ENCODE measurements around the gene LCN12.

LCN12 gene

GRCh38 chr9:136988872-136989271 lies 36.8 kb downstream of the LCN12 start:
- TF ChIP-seq, protein P1, sequence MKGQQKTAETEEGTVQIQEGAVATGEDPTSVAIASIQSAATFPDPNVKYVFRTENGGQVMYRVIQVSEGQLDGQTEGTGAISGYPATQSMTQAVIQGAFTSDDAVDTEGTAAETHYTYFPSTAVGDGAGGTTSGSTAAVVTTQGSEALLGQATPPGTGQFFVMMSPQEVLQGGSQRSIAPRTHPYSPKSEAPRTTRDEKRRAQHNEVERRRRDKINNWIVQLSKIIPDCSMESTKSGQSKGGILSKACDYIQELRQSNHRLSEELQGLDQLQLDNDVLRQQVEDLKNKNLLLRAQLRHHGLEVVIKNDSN (IDR thresholded peaks at IDR 0.05) = no peak
- no peak for TF ChIP-seq CEBPB (IDR thresholded peaks at IDR 0.05)
- no peak for TF ChIP-seq YY1 (IDR thresholded peaks at IDR 0.05; ENCODE audit: low read depth)
- TF ChIP-seq RAD21 (IDR thresholded peaks at IDR 0.05; ENCODE audit: low read depth) = no peak
- TF ChIP-seq EP300 (IDR thresholded peaks at IDR 0.05; ENCODE audit: borderline replicate concordance) = no peak
- no peak for TF ChIP-seq ZBTB7A (IDR thresholded peaks at IDR 0.05; ENCODE audit: low read depth)
- TF ChIP-seq TEAD4 (IDR thresholded peaks at IDR 0.05) = no peak
- TF ChIP-seq REST (IDR thresholded peaks at IDR 0.05; ENCODE audit: low read depth) = no peak
- no peak for TF ChIP-seq EGR1 (IDR thresholded peaks at IDR 0.05)
- TF ChIP-seq FOXM1 (IDR thresholded peaks at IDR 0.05; ENCODE audit: borderline replicate concordance, low read depth) = no peak
- TF ChIP-seq MAX (IDR thresholded peaks at IDR 0.05) = no peak
- TF ChIP-seq TCF12 (IDR thresholded peaks at IDR 0.05; ENCODE audit: low read depth) = no peak
- no peak for TF ChIP-seq TAF1 (IDR thresholded peaks at IDR 0.05; ENCODE audit: low read depth)
- TF ChIP-seq CREB1 (IDR thresholded peaks at IDR 0.05; ENCODE audit: low read depth) = no peak
- no peak for TF ChIP-seq NFIC (IDR thresholded peaks at IDR 0.05)

- peak; percentile 34; the same call in 1 of the 2 replicates for TF ChIP-seq TCF12 (IDR thresholded peaks at IDR 0.05; ENCODE audit: low read depth)
- TF ChIP-seq TEAD4 (IDR thresholded peaks at IDR 0.05) = no peak
- TF ChIP-seq CEBPB (IDR thresholded peaks at IDR 0.05) = no peak
- TF ChIP-seq NFIC (IDR thresholded peaks at IDR 0.05) = peak; percentile 46; the same call in 1 of the 2 replicates
- TF ChIP-seq, protein P1 (IDR thresholded peaks at IDR 0.05) = peak; percentile 9; the same call in 1 of the 2 replicates
These were observed 38.3 kb downstream of the LCN12 start for GRCh38 chr9:136990242-136990911.

DNA sequence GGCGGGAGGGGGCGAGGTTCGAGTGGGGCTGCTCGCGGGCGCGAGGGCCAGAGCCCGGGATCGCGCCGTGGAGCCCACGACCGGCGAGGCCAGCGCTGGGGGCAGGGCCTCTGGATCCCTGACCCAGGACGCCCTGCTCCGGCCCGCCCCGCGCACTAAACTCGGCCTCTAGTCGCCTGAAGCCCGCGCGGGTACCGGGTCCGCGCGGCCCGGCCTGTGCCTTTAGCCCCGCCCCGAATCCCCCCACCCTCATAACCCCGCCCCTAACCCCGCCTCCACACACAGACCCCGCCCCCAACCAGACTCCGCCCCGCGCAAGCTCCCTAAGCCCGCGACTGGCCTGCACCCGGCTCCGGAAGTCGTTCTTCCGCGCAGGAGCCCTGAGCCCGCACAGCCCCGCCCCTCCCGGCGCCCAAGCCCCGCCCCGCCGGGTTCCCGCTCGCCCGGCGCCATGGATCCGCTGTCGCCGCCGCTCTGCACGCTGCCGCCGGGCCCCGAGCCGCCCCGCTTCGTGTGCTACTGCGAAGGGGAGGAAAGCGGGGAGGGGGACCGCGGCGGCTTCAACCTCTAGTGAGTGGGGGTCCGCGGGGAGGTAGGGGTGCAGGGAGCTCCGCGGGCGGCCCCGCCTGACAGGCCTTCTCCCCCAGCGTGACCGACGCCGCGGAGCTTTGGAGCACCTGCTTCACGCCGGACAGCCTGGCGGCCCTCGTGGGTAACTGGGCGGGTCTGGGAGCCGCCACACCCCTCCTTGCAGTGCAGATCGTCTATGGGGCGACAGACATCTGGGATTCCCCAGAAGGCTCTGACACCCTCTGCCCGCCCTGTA lies 40.1 kb downstream of the LCN12 start, which contains the start of gene PAXX:
Gene PAXX, plus strand, starts transcription at position 430 of the 826 bp plus-strand sequence. Its CDS starts 22 bp downstream, at position 452.
- TF ChIP-seq TAF1 (IDR thresholded peaks at IDR 0.05; ENCODE audit: low read depth) = peak; percentile 8; the same call in 1 of the 2 replicates
- no peak for TF ChIP-seq CEBPB (IDR thresholded peaks at IDR 0.05)
- TF ChIP-seq MAX (IDR thresholded peaks at IDR 0.05) = peak; percentile 91
- TF ChIP-seq YY1 (IDR thresholded peaks at IDR 0.05; ENCODE audit: low read depth) = peak; percentile 77

- no peak for TF ChIP-seq EGR1 (IDR thresholded peaks at IDR 0.05)
- TF ChIP-seq, protein P1 (IDR thresholded peaks at IDR 0.05) = no peak
- no peak for TF ChIP-seq YY1 (IDR thresholded peaks at IDR 0.05; ENCODE audit: low read depth)
- TF ChIP-seq TCF12 (IDR thresholded peaks at IDR 0.05; ENCODE audit: low read depth) = no peak
These were observed 40.8 kb downstream of the LCN12 start for GRCh38 chr9:136992819-136993369.

DNA sequence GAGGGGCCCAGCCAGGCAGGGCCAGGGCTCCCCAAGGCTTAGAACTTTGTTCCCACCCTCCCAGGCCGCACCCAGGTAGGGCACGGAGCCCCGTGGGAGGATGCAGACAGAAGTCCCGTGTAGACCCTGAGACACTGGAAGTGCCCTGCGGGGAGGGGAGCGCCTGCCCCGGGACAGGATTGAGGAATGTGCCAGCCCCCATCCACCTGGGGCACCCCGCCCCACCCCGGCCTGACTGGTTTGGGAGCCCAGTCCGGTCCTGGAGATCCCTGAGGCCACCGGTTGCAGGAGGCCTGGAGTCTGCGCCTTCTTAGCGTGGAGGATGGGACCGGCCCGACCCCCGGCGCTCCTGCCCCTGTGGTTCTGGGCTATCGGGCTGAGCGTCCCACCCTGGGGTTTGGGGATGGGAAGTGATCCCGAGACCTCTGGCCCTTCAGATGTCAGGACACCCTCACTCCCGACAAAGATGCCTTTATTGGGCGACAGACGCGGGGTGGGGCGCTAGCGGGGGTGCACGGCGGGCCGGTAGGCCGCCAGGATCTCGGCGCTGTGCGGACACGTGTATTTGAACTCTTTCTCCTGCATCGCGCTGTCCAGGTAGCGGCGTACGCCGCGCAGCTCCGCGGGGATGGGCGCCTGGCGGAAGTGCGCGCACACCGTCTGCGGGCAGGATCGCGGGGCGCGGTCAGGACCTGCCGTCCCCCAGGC lies 42.3 kb downstream of the LCN12 start:
- TF ChIP-seq, protein P1 (IDR thresholded peaks at IDR 0.05) = no peak
- TF ChIP-seq TAF1 (IDR thresholded peaks at IDR 0.05; ENCODE audit: low read depth) = no peak
- no peak for TF ChIP-seq RAD21 (IDR thresholded peaks at IDR 0.05; ENCODE audit: low read depth)
- no peak for TF ChIP-seq YY1 (IDR thresholded peaks at IDR 0.05; ENCODE audit: low read depth)
- no peak for TF ChIP-seq MAX (IDR thresholded peaks at IDR 0.05)
- TF ChIP-seq TCF12 (IDR thresholded peaks at IDR 0.05; ENCODE audit: low read depth) = no peak
- TF ChIP-seq NFIC (IDR thresholded peaks at IDR 0.05) = no peak

GRCh38 chr9:136994888-136995230 lies 42.8 kb downstream of the LCN12 start:
- TF ChIP-seq CEBPB (IDR thresholded peaks at IDR 0.05) (no peak), EGR1 (IDR thresholded peaks at IDR 0.05) (no peak), CREB1 (IDR thresholded peaks at IDR 0.05; ENCODE audit: low read depth) (no peak), TCF12 (IDR thresholded peaks at IDR 0.05; ENCODE audit: low read depth) (no peak), REST (IDR thresholded peaks at IDR 0.05; ENCODE audit: low read depth) (no peak), EP300 (IDR thresholded peaks at IDR 0.05; ENCODE audit: borderline replicate concordance) (no peak), YY1 (IDR thresholded peaks at IDR 0.05; ENCODE audit: low read depth) (no peak)

Measured in Ishikawa (cell line).